Activated T-cell treated with anti-CD3 and anti-CD28 coated beads, Interleukin-2, amount 50 U/mL, for 1 hour (primary cell): ENCODE data around the gene SORCS3.

Experiments
- DNase-seq: peaks from one replicate; pipeline ENCODE4 v3.0.0-alpha.2; 2020

SORCS3 gene

GRCh38 chr10:105128111-105128510 is 487.0 kb downstream of the SORCS3 start:
- DNase-seq, result no peak

- DNase-seq, result no peak
Observed at GRCh38 chr10:105138358-105138757, 497.3 kb downstream of the SORCS3 start.

GRCh38 chr10:105139363-105139896 is 498.3 kb downstream of the SORCS3 start:
- no peak for DNase-seq

GRCh38 chr10:105140600-105140999 is 499.5 kb downstream of the SORCS3 start:
- no peak for DNase-seq

- no peak for DNase-seq
Observed at GRCh38 chr10:105145711-105146110, 504.6 kb downstream of the SORCS3 start.

GRCh38 chr10:105146436-105146835 is 505.3 kb downstream of the SORCS3 start:
- DNase-seq, result no peak

- DNase-seq, result no peak
Observed at GRCh38 chr10:105148456-105148855, 507.4 kb downstream of the SORCS3 start.

GRCh38 chr10:105148921-105149320 is 507.8 kb downstream of the SORCS3 start:
- DNase-seq, result no peak

GRCh38 chr10:105149371-105149891 is 508.3 kb downstream of the SORCS3 start:
- DNase-seq, result no peak

- no peak for DNase-seq
Observed at GRCh38 chr10:105150259-105150880, 509.3 kb downstream of the SORCS3 start.

- no peak for DNase-seq
Observed at GRCh38 chr10:105154736-105155135, 513.6 kb downstream of the SORCS3 start.

GRCh38 chr10:105159268-105159667 is 518.2 kb downstream of the SORCS3 start:
- no peak for DNase-seq

- no peak for DNase-seq
Observed at GRCh38 chr10:105161149-105161548, 520.1 kb downstream of the SORCS3 start.

- no peak for DNase-seq
Observed at GRCh38 chr10:105161767-105162166, 520.7 kb downstream of the SORCS3 start.

- no peak for DNase-seq
Observed at GRCh38 chr10:105170521-105170920, 529.4 kb downstream of the SORCS3 start.

GRCh38 chr10:105171945-105172344 is 530.9 kb downstream of the SORCS3 start:
- no peak for DNase-seq

- no peak for DNase-seq
Observed at GRCh38 chr10:105181626-105182025, 540.5 kb downstream of the SORCS3 start.

- DNase-seq, result no peak
Observed at GRCh38 chr10:105183536-105183935, 542.4 kb downstream of the SORCS3 start.

GRCh38 chr10:105185161-105185560 is 544.1 kb downstream of the SORCS3 start:
- no peak for DNase-seq

- DNase-seq, result no peak
Observed at GRCh38 chr10:105187243-105187642, 546.2 kb downstream of the SORCS3 start.

- no peak for DNase-seq
Observed at GRCh38 chr10:105188737-105189462, 547.8 kb downstream of the SORCS3 start.

GRCh38 chr10:105189463-105189800 is 548.3 kb downstream of the SORCS3 start:
- DNase-seq, result no peak

GRCh38 chr10:105192146-105192545 is 551.1 kb downstream of the SORCS3 start:
- no peak for DNase-seq

- DNase-seq, result no peak
Observed at GRCh38 chr10:105192861-105193260, 551.8 kb downstream of the SORCS3 start.
